CD14-positive monocyte (primary cell): ENCODE data around the gene GBX1. TPM values are rescaled to one million over a fixed set of nuclear protein-coding genes. Genes with fewer than 3 reads are reported as not detected.

Experiments used
- DNase-seq, 3 donors: peaks; one replicate each; pipeline ENCODE4 v3.0.0-alpha.2; 2011 to 2022
- H2AFZ ChIP-seq: 2 replicates; pipeline ENCODE4 v1.6.0; 2012; ENCODE audit warnings: mild to moderate bottlenecking, low read depth, low read length, inconsistent platforms; ENCODE audit not compliant: insufficient read depth, poor library complexity, severe bottlenecking
- H3K27ac ChIP-seq, 2 donors: 1 replicate in 1 of 2; 2 replicates in 1 of 2; pipeline ENCODE4 v1.5.1; 2012 to 2013; ENCODE audit warnings: low read length in 2 of 2, control low read depth in 1 of 2, inconsistent platforms in 1 of 2, low read depth in 1 of 2, mild to moderate bottlenecking in 1 of 2
- H3K27me3 ChIP-seq, 2 donors: one replicate each; pipeline versions ENCODE4 v1.6.0 to v1.6.1; 2011 to 2013; ENCODE audit warnings: low read length in 2 of 2; ENCODE audit not compliant: control insufficient read depth in 2 of 2, insufficient read depth in 2 of 2
- H3K36me3 ChIP-seq, 2 donors: replicated peaks in 1 of 2; 1 replicate in 1 of 2; 2 replicates in 1 of 2; pipeline versions ENCODE4 v1.5.1 to v1.6.1; 2012 to 2013; ENCODE audit warnings: low read length in 2 of 2, control low read depth in 1 of 2, inconsistent platforms in 1 of 2, mild to moderate bottlenecking in 1 of 2; ENCODE audit not compliant: insufficient read depth in 2 of 2, control insufficient read depth in 1 of 2
- H3K4me1 ChIP-seq, 2 donors: 1 replicate in 1 of 2; 2 replicates in 1 of 2; pipeline versions ENCODE4 v1.5.1 to v1.6.1; 2012 to 2013; ENCODE audit warnings: low read length in 2 of 2, control low read depth in 1 of 2, inconsistent platforms in 1 of 2, mild to moderate bottlenecking in 1 of 2, moderate library complexity in 1 of 2; ENCODE audit not compliant: insufficient read depth in 2 of 2, control insufficient read depth in 1 of 2
- H3K4me2 ChIP-seq: replicated peaks from 2 replicates; pipeline ENCODE3; 2012; ENCODE audit warnings: low read length, moderate library complexity, mild to moderate bottlenecking; ENCODE audit not compliant: poor library complexity, severe bottlenecking; ENCODE audit errors: extremely low read depth
- H3K4me3 ChIP-seq, 3 experiments: fragments of 200-600 bp in 1 of 3; sonication (generic) in 1 of 3; replicated peaks in 1 of 3; 1 replicate in 2 of 3; 2 replicates in 1 of 3; pipeline ENCODE4 v1.5.1; 2011 to 2013; ENCODE audit warnings: low read length in 3 of 3, mild to moderate bottlenecking in 3 of 3, control low read depth in 2 of 3, low read depth in 2 of 3, inconsistent platforms in 1 of 3, moderate library complexity in 1 of 3
- H3K79me2 ChIP-seq: 2 replicates; pipeline ENCODE4 v1.6.0; 2012; ENCODE audit warnings: mild to moderate bottlenecking, control low read depth, inconsistent platforms, low read length, moderate library complexity; ENCODE audit not compliant: insufficient read depth
- H3K9ac ChIP-seq: 2 replicates; pipeline ENCODE4 v1.6.0; 2017; ENCODE audit warnings: low read length, mild to moderate bottlenecking; ENCODE audit not compliant: insufficient read depth, poor library complexity, severe bottlenecking
- H3K9me3 ChIP-seq, 2 donors: replicated peaks in 1 of 2; 1 replicate in 1 of 2; 2 replicates in 1 of 2; pipeline versions ENCODE4 v1.5.1 to v1.6.1; 2012 to 2013; ENCODE audit warnings: low read length in 2 of 2, control low read depth in 1 of 2; ENCODE audit not compliant: control insufficient read depth in 1 of 2, insufficient read depth in 1 of 2
- H4K20me1 ChIP-seq: 2 replicates; pipeline ENCODE4 v1.6.0; 2012; ENCODE audit warnings: mild to moderate bottlenecking, low read length, control low read depth, moderate library complexity; ENCODE audit not compliant: insufficient read depth
- H3K27ac Mint-ChIP-seq, 7 donors: one replicate each; pipeline ENCODE4 v1.8.0; 2020; ENCODE audit warnings: mild to moderate bottlenecking in 7 of 7, mixed read lengths in 7 of 7, moderate library complexity in 6 of 7, inconsistent platforms in 2 of 7
- H3K27me3 Mint-ChIP-seq, 3 donors: one replicate each; pipeline ENCODE4 v1.8.0; 2021 to 2022; ENCODE audit warnings: low read depth in 3 of 3, mild to moderate bottlenecking in 3 of 3, mixed read lengths in 3 of 3, moderate library complexity in 3 of 3, inconsistent platforms in 1 of 3
- H3K36me3 Mint-ChIP-seq, 2 donors: one replicate each; pipeline ENCODE4 v1.8.0; 2020; ENCODE audit warnings: mixed read lengths in 2 of 2, inconsistent platforms in 1 of 2, mild to moderate bottlenecking in 1 of 2
- H3K4me1 Mint-ChIP-seq: one replicate; pipeline ENCODE4 v1.8.0; 2020; ENCODE audit warnings: mild to moderate bottlenecking, mixed read lengths
- H3K4me3 Mint-ChIP-seq, 2 donors: one replicate each; pipeline ENCODE4 v1.8.0; 2020; ENCODE audit warnings: mild to moderate bottlenecking in 2 of 2, mixed read lengths in 2 of 2, moderate library complexity in 1 of 2
- H3K9me3 Mint-ChIP-seq, 7 donors: one replicate each; pipeline ENCODE4 v1.8.0; 2020 to 2022; ENCODE audit warnings: mixed read lengths in 7 of 7, mild to moderate bottlenecking in 6 of 7, moderate library complexity in 6 of 7, inconsistent platforms in 2 of 7
- CTCF ChIP-seq: fragments of 200-600 bp; IDR thresholded peaks from one replicate; pipeline ENCODE4 v1.8.0; 2022; ENCODE audit warnings: antibody characterized with exemption, mild to moderate bottlenecking
- WGBS: methylation state at CpG from one replicate; pipeline ENCODE4 v1.1.5; 2013; ENCODE audit warnings: missing lambda C conversion rate; ENCODE audit not compliant: insufficient coverage; 5-methylcytosine and 5-hydroxymethylcytosine counted together
- intact Hi-C, 2 donors: fragments of 100-400 bp; cut with micrococcal nuclease; formaldehyde crosslinking; loops; one replicate each; pipeline versions ENCODE4 v1.15.0 to v1.15.1; 2023
- polyA plus RNA-seq, 3 donors: library from polyadenylated mRNA; depleted of rRNA in 1 of 3; unstranded in 2 of 3; stranded (reverse) in 1 of 3; fragments of 300-500 nt in 2 of 3; fragments of >200 nt in 1 of 3; fragmentation: Illumina TruSeq in 2 of 3; gene quantifications; 1 replicate in 2 of 3; 2 replicates in 1 of 3; pipeline ENCODE4 v1.2.3, GENCODE V29; 2012 to 2021

Gene GBX1
- polyA plus RNA-seq, 3 donors: not detected

- Histone ChIP-seq H3K9ac (no peak overlapping the region), H4K20me1 (no peaks in the 10 kb centered on the region), H3K4me2 (no peak overlapping the region), H3K27me3 (peaks cover 0 to 5% of the 10 kb centered on the region in 2 donors), H3K36me3 (no peaks in the 10 kb centered on the region), H3K79me2 (no peaks in the 10 kb centered on the region), H3K9me3 (no peaks in the 10 kb centered on the region), H3K4me3 (no peak overlapping the region), H2AFZ (no peak overlapping the region), H3K27ac (no peak overlapping the region), H3K4me1 (no peaks in the 10 kb centered on the region)
- H3K4me3 Mint-ChIP-seq: no peak overlapping the region
- H3K9me3 Mint-ChIP-seq: no peaks in the 10 kb centered on the region
- TF ChIP-seq CTCF: no peak
- intact Hi-C loops: no loop called here
- no peak for DNase-seq
- WGBS: 93% methylated on average over 21 of the region's 30 CpGs
- no peaks in the 10 kb centered on the region for H3K4me1 Mint-ChIP-seq
- peak overlapping the region in 1 of 7 donors; percentile 62 for H3K27ac Mint-ChIP-seq
- peaks cover 6 to 29% (median 12%) of the 10 kb centered on the region in 3 donors for H3K27me3 Mint-ChIP-seq
- H3K36me3 Mint-ChIP-seq: no peaks in the 10 kb centered on the region
Measured at GRCh38 chr7:151198945-151199848, 31.7 kb upstream of the GBX1 start.

DNA sequence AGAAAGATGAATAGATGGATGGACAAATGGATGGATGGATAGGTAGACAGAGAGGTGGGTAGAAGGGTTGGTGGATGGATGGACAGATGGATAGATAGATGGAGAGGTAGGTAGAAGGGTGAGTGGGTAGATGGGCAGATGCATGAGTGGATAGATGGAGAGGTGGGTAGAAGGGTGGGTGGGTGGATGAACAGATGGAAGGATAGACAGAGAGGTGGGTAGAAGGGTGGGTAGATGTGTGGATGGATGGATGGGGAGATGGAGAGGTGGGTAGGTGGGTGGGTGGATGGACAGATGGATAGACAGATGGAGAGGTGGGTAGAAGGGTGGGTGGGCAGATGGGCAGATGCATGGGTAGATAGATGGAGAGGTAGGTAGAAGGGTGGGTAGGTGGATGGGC is 30.4 kb upstream of the GBX1 start:
- Histone ChIP-seq H3K4me1 (no peaks in the 10 kb centered on the region), H3K9me3 (no peaks in the 10 kb centered on the region), H3K27me3 (no peaks in the 10 kb centered on the region), H3K4me3 (no peak overlapping the region), H3K4me2 (no peak overlapping the region), H4K20me1 (no peaks in the 10 kb centered on the region), H3K27ac (no peak overlapping the region), H3K36me3 (no peaks in the 10 kb centered on the region), H2AFZ (no peak overlapping the region), H3K79me2 (no peaks in the 10 kb centered on the region), H3K9ac (no peak overlapping the region)
- no peak for TF ChIP-seq CTCF
- no peak for DNase-seq
- H3K9me3 Mint-ChIP-seq: no peaks in the 10 kb centered on the region
- H3K36me3 Mint-ChIP-seq: no peaks in the 10 kb centered on the region
- H3K4me1 Mint-ChIP-seq: no peaks in the 10 kb centered on the region
- intact Hi-C loops: no loop called here
- H3K27me3 Mint-ChIP-seq: peaks cover 4 to 24% (median 9%) of the 10 kb centered on the region in 3 donors
- H3K27ac Mint-ChIP-seq: no peak overlapping the region
- no peak overlapping the region for H3K4me3 Mint-ChIP-seq
